GM12878 (cell line): Measurements from ENCODE around the gene ROR2.

Experiments used
- CHD1 ChIP-seq: IDR thresholded peaks from 2 replicates; pipeline ENCODE4 v1.6.1; 2012; ENCODE audit warnings: low read depth, low read length, improper control_type of control experiment
- CHD2 ChIP-seq: IDR thresholded peaks from 2 replicates; pipeline ENCODE4 v1.6.1; 2011; ENCODE audit warnings: low read depth, low read length, improper control_type of control experiment, borderline replicate concordance
- CTCF ChIP-seq, 3 experiments: IDR thresholded peaks in 2 of 3; conservative IDR thresholded peaks in 1 of 3; 2 replicates each; pipeline ENCODE4 v1.5.1; 2011; ENCODE audit warnings: low read depth in 3 of 3, low read length in 3 of 3, mild to moderate bottlenecking in 3 of 3, control low read depth in 2 of 3, moderate library complexity in 2 of 3, inconsistent platforms in 1 of 3, mixed read lengths in 1 of 3; ENCODE audit not compliant: control insufficient read depth in 2 of 3, insufficient read depth in 1 of 3; ENCODE audit errors: extremely low read depth in 1 of 3
- ESRRA ChIP-seq: IDR thresholded peaks from 2 replicates; pipeline ENCODE4 v1.6.1; 2012; ENCODE audit warnings: mild to moderate bottlenecking, low read length, improper control_type of control experiment
- IKZF2 ChIP-seq, 2 experiments: fragments of 450-650 bp; IDR thresholded peaks; 2 replicates each; pipeline ENCODE4 v1.6.1; 2017; ENCODE audit warnings: mild to moderate bottlenecking in 2 of 2, moderate library complexity in 2 of 2
- SMC3 ChIP-seq: IDR thresholded peaks from 2 replicates; pipeline ENCODE4 v1.6.1; 2011; ENCODE audit warnings: low read length, improper control_type of control experiment, borderline replicate concordance
- USF2 ChIP-seq: IDR thresholded peaks from 2 replicates; pipeline ENCODE4 v1.6.1; 2011; ENCODE audit warnings: low read depth, low read length, improper control_type of control experiment, borderline replicate concordance
- ZNF24 ChIP-seq: fragments of 450-650 bp; IDR thresholded peaks from 2 replicates; pipeline ENCODE4 v1.6.1; 2017; ENCODE audit warnings: antibody characterized with exemption, mild to moderate bottlenecking
- ZNF687 ChIP-seq: fragments of 450-650 bp; IDR thresholded peaks from 2 replicates; pipeline ENCODE4 v1.6.1; 2017; ENCODE audit warnings: mild to moderate bottlenecking, moderate library complexity

- TF ChIP-seq IKZF2 (IDR thresholded peaks at IDR 0.05) (no peak), CTCF (IDR thresholded peaks at IDR 0.05 in 2 of 3, conservative IDR thresholded peaks at IDR 0.05 in 1 of 3; ENCODE audit: control insufficient read depth in 2 of 3, extremely low read depth in 1 of 3, insufficient read depth in 1 of 3, low read depth in 3 of 3, low read length in 3 of 3) (no peak), ZNF687 (no peak), ESRRA (no peak), CHD2 (no peak), USF2 (no peak), ZNF24 (no peak), SMC3 (no peak), CHD1 (no peak)
Observed at GRCh38 chr9:91944711-91945110, 5.3 kb downstream of the ROR2 start.
